ENCODE measurements around the gene GP1BA.

- TF ChIP-seq POLR2A (IDR thresholded peaks at IDR 0.05) (no peak), CTCF (IDR thresholded peaks at IDR 0.05) (no peak)
Observed at GRCh38 chr17:4934173-4934979, 2.3 kb downstream of the GP1BA start.
